AG09319 (cell line): ENCODE results near the gene ATXN1.
"Not testable (repeated sequence)": the region's sequence is repeated elsewhere in the genome, so short reads cannot be mapped to it uniquely, and the experiment has no call there.

ENCODE experiments used
- DNase-seq: peaks from one replicate; pipeline ENCODE4 v3.0.0-alpha.2; 2010; ENCODE audit warnings: low read depth; ENCODE audit errors: extremely low read depth
- CTCF ChIP-seq: IDR thresholded peaks from 2 replicates; pipeline ENCODE4 v1.5.1; 2011; ENCODE audit warnings: low read depth, mild to moderate bottlenecking, inconsistent platforms, low read length, moderate library complexity

The ATXN1 gene

GRCh38 chr6:16635810-16636602, 125.3 kb downstream of the ATXN1 start:
- DNase-seq = no peak
- no peak for TF ChIP-seq CTCF

- no peak for DNase-seq
- TF ChIP-seq CTCF = no peak
Measured at GRCh38 chr6:16635291-16635809, 125.9 kb downstream of the ATXN1 start.

GRCh38 chr6:16634855-16635254, 126.4 kb downstream of the ATXN1 start:
- TF ChIP-seq CTCF = no peak
- no peak for DNase-seq

GRCh38 chr6:16633961-16634360, 127.3 kb downstream of the ATXN1 start:
- TF ChIP-seq CTCF = no peak
- no peak for DNase-seq

GRCh38 chr6:16633465-16633864, 127.8 kb downstream of the ATXN1 start:
- no peak for DNase-seq
- TF ChIP-seq CTCF = no peak

GRCh38 chr6:16632101-16632500, 129.2 kb downstream of the ATXN1 start:
- TF ChIP-seq CTCF = no peak
- no peak for DNase-seq

GRCh38 chr6:16630026-16630643, 131.1 kb downstream of the ATXN1 start:
- TF ChIP-seq CTCF = no peak
- no peak for DNase-seq

GRCh38 chr6:16628580-16628979, 132.7 kb downstream of the ATXN1 start:
- DNase-seq = not testable (repeated sequence)
